NCI-H128 (cell line): ENCODE data around the gene SPG7.

Source experiments
- DNase-seq: peaks from one replicate; lab custom pipeline; 2025; ENCODE audit not compliant: unreplicated experiment; lab: John Stamatoyannopoulos, UW

SPG7 gene

DNA sequence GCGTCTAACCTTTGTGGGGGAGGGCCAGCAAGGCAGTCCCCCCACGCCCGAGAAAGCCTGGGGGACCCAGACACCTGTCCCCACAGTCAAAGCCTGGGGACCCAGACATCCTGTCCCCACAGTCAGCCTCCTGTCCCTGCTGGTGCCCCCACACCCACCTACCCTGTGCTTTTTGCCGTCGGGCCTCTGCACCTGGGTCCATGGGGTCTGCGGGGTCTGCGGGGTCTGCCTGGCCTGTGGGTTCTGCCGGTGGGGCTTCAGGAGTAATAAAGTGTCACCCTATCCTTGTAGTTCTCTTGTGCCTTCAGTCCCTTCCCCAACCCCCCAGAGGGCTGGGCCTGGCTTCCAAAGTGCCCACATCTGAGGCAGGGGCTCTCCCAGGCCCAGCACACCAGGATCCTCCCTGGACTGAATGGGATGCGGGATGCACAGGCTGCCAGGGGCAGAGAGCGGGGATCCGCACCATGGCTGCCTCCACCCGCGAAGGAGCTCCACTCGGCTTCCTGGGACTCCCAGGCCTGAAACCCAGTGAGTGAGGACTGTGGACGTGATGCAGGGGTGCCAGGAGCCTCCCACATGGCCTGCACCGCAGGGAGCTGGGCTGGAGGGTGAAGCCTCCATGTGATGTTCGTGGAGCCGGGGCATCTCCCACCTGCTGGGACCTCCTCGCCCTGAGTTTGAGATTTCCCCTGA, 88.9 kb downstream of the SPG7 start:
- no peak for DNase-seq

DNA sequence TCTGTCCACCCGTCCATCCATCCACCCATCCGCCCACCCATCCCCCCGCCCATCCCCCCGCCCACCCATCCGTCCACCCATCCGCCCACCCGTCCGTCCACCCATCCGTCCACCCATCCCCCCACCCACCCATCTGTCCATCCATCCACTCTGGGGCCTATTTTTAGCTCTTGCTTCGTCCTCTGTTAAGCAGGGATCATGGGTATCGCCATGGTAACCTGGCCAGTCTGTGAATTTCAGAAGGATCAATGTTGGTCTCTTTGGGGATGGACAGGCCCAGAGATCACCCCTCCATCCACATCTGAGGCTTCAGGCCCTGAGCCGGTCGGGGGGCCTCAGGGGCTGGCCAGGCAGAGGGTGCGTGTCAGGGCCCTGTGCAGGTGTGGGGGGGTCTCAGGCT, 90.0 kb downstream of the SPG7 start:
- DNase-seq, result no peak

DNA sequence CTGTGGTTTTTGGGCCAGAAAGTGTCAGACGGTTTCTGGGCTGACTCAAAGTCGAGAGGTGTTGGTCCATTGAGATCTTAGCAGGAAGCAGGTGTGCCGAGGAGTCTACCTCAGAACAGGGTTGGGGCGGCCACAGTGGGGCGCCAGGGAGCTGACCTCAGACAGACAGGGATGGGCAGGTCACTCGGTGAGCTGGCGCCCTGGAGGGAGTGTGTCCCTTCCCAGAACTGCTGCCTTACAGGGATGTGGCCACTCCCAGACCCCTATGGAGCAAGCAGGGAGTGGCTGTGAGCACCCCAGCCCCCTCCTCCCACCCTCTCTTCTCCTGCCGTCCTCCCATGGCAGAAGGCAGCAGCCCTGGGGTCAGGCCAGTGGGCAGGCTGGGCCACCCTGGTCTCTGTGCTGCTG, 91.3 kb downstream of the SPG7 start:
- DNase-seq, result no peak

- DNase-seq, result no peak
These were observed 91.7 kb downstream of the SPG7 start for GRCh38 chr16:89599902-89600301.

DNA sequence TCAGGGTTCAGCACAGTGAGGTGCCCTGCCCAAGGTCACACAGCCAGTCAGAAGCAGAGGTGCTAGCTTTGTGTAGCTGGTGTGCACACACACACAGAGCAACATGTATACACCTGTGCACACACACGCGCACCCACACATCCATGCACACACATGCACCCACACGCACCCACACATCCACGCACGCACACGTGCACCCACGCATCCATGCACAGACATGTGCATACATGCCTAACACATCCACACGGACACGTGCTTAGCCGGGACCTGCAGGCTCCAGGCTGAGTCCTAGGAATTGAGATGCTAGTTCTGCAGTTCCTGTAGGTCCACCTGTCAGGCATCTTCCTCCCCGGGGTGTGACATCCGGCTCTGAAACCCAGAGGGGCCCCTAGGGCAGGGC, 92.2 kb downstream of the SPG7 start:
- no peak for DNase-seq

DNA sequence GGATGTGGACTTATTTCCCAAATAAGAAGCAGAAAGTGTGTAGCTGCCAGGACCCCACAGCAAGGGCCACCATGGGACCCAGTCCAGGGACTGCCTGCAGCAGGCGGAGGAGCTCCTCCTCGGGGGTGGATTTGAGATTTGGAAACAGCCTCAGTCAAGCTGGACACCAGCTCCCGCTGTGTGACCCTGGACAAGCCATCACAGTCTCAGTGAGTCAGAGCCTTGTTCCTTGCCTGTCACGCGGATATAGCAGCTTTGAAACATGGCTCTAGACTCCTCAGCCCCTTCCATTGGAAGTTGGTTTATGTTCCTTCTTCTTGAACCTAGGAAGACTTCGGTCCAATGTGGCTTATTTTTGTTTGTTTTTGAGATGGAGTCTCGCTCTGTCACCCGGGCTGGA, 92.8 kb downstream of the SPG7 start:
- no peak for DNase-seq

DNA sequence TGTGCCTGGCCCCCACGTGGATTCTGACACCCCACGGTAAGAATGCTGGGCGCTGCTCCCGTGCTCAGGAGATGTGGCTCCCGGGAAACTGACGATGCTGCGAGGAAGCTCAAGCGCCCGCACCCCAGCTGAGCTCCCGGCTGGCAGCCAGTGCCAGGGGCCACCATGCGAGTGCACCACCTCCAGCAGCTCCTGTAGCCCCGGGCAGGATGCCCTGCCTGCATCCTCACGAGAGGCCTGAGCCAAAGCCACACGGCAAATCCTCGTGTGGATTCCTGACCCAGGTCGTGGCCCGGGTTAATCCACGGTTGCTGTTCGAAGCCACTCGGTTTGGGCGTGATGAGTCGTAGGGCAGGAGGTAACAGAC, 93.7 kb downstream of the SPG7 start:
- DNase-seq, result no peak

DNA sequence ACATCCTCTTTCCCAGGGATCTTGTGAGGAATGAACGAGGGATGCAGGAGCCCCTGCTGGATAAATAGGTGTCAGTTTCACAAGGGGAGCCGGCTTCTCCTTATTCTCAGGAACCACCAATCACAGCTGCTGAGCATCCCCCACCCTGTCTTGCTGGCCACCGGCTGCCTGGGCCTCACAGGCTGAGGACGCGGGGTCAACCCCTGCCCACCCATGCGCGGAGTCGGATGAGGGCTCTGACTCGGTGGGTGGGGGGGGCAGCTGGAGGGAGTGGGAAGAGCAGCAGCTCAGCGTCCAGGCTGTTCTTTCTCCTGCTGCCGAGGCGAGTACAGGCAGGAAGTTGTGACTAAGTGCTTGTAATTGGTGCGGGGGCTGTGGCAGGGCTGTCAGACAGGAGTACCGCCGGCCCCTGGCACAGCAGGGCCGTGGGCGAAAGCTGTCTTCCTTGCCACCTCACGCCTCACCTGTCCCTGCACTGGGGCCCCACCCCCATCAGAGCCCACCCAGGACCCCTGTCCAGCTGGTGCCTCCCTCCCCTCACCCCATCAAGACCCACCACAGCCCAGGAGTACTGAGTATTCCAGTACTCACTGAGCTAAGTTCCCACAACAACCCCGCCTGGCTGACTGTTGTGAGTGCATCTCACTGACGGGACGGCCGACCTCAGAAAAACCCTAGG, 94.2 kb downstream of the SPG7 start:
- peak; percentile 2 for DNase-seq

GRCh38 chr16:89602952-89603590, 94.9 kb downstream of the SPG7 start:
- DNase-seq, result no peak

DNA sequence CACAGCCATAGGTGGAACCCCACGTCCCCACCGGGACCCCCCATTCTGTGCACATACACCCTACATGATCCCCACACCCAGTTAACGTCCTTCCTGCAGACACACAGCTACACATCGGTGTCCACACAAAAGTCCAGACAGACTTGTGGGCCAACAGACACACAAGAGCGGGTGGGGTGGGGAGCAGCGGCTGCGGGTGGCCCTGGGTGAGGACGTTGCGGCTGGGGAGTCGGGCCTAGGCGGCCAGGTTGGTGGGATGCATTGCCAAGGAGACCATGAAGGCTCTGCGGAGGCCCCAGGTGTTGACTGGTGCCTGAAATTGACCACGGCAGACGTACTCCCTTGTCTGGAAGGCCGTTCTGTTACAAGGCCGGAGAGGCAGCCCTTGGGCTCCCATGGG, 96.6 kb downstream of the SPG7 start:
- no peak for DNase-seq

DNA sequence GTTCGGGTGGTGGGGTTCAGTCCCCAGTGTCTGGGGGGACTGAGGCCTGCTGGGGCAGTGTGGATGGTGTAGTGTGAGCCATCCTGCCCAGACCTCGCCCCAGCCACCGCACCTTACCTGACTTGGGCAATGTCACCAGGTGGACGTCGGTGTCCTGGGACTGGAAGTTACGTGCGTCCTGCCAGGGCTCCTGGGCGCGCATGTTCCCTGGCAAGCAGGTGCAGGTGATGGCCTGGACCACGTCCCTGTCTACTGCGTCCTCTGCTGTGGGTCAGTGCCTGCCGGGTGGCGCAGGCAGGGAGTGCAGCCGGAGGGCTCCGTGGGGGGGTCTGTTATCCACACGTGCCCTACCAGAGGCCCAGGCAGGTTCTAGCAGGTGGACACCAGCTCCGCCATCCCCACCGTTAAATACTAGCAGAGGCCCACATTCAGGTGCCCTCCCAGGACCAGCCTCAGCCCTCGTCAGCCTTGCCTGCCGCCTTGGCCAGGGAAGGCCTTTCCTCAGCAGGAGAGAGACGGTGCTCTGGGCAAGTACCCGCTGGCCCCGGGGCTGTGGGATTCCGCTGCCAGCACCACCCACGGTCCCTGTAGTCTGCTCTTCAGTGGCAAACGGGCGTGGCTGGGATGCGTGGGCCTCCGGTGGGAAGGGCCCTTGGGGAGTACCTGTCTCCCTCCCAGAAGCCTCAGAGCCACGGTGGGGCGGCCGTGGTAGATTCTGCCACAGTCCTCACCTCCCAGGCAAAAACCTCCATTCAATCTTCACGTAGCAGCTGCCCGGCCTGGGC, 97.2 kb downstream of the SPG7 start:
- no peak for DNase-seq

GRCh38 chr16:89606006-89606405, 97.8 kb downstream of the SPG7 start:
- no peak for DNase-seq
